ENCODE results near the gene DBI. TPM values are rescaled to one million over a fixed set of nuclear protein-coding genes. Genes with fewer than 3 reads are reported as not detected.

Gene DBI
- total and polyA plus RNA-seq, 2 donors from 2014 or later = 135 to 1,066 TPM

GRCh38 chr2:119327431-119327830, 39.3 kb upstream of the DBI start:
- Histone ChIP-seq H3K27me3 (ENCODE audit: control insufficient read depth, insufficient read depth, low read length) (no peaks in the 10 kb centered on the region), H3K4me3 (ENCODE audit: low read length in 3 of 3) (no peak overlapping the region), H3K9me3 (ENCODE audit: control insufficient read depth in 2 of 3, insufficient read depth in 1 of 3, low read length in 3 of 3) (no peaks in the 10 kb centered on the region), H3K36me3 (ENCODE audit: control insufficient read depth in 2 of 3, insufficient read depth in 3 of 3, low read length in 3 of 3) (no peaks in the 10 kb centered on the region), H3K27ac (ENCODE audit: low read depth in 2 of 2, low read length in 2 of 2) (no peak overlapping the region), H3K4me1 (ENCODE audit: control insufficient read depth in 2 of 3, insufficient read depth in 2 of 3, low read depth in 1 of 3, low read length in 3 of 3) (no peaks in the 10 kb centered on the region), H3K9ac (ENCODE audit: low read length in 3 of 3) (no peak overlapping the region)
- no peak for TF ChIP-seq CTCF (IDR thresholded peaks at IDR 0.05; ENCODE audit: borderline replicate concordance, extremely low read depth, insufficient read depth)
- no peak for DNase-seq
- intact Hi-C loops (cut with DNase I) = no loop called here
- no peak for FAIRE-seq

GRCh38 chr2:119332953-119333352, 33.8 kb upstream of the DBI start:
- no peak for TF ChIP-seq CTCF (IDR thresholded peaks at IDR 0.05; ENCODE audit: borderline replicate concordance, extremely low read depth, insufficient read depth)
- Histone ChIP-seq H3K4me3 (ENCODE audit: low read length in 3 of 3) (no peak overlapping the region), H3K27ac (ENCODE audit: low read depth in 2 of 2, low read length in 2 of 2) (no peak overlapping the region), H3K36me3 (ENCODE audit: control insufficient read depth in 2 of 3, insufficient read depth in 3 of 3, low read length in 3 of 3) (no peaks in the 10 kb centered on the region), H3K4me1 (ENCODE audit: control insufficient read depth in 2 of 3, insufficient read depth in 2 of 3, low read depth in 1 of 3, low read length in 3 of 3) (no peaks in the 10 kb centered on the region), H3K9ac (ENCODE audit: low read length in 3 of 3) (no peak overlapping the region), H3K9me3 (ENCODE audit: control insufficient read depth in 2 of 3, insufficient read depth in 1 of 3, low read length in 3 of 3) (no peaks in the 10 kb centered on the region), H3K27me3 (ENCODE audit: control insufficient read depth, insufficient read depth, low read length) (no peaks in the 10 kb centered on the region)
- no peak for FAIRE-seq
- DNase-seq = no peak
- intact Hi-C loops (cut with DNase I) = no loop called here

- intact Hi-C loops (cut with DNase I) = no loop called here
- H3K4me1 ChIP-seq (ENCODE audit: control insufficient read depth in 2 of 3, insufficient read depth in 2 of 3, low read depth in 1 of 3, low read length in 3 of 3) = no peaks in the 10 kb centered on the region
- H3K27me3 ChIP-seq (ENCODE audit: control insufficient read depth, insufficient read depth, low read length) = no peaks in the 10 kb centered on the region
- no peaks in the 10 kb centered on the region for H3K9me3 ChIP-seq (ENCODE audit: control insufficient read depth in 2 of 3, insufficient read depth in 1 of 3, low read length in 3 of 3)
- no peak overlapping the region for H3K9ac ChIP-seq (ENCODE audit: low read length in 3 of 3)
- DNase-seq = no peak
- H3K4me3 ChIP-seq (ENCODE audit: low read length in 3 of 3) = no peak overlapping the region
- no peak for FAIRE-seq
- TF ChIP-seq CTCF (IDR thresholded peaks at IDR 0.05; ENCODE audit: borderline replicate concordance, extremely low read depth, insufficient read depth) = no peak
- no peak overlapping the region for H3K27ac ChIP-seq (ENCODE audit: low read depth in 2 of 2, low read length in 2 of 2)
- H3K36me3 ChIP-seq (ENCODE audit: control insufficient read depth in 2 of 3, insufficient read depth in 3 of 3, low read length in 3 of 3) = no peaks in the 10 kb centered on the region
These were observed 33.4 kb upstream of the DBI start for GRCh38 chr2:119333360-119333759.

GRCh38 chr2:119333833-119334232, 32.9 kb upstream of the DBI start:
- H3K36me3 ChIP-seq (ENCODE audit: control insufficient read depth in 2 of 3, insufficient read depth in 3 of 3, low read length in 3 of 3) = no peaks in the 10 kb centered on the region
- no peak for DNase-seq
- H3K4me3 ChIP-seq (ENCODE audit: low read length in 3 of 3) = no peak overlapping the region
- no peaks in the 10 kb centered on the region for H3K9me3 ChIP-seq (ENCODE audit: control insufficient read depth in 2 of 3, insufficient read depth in 1 of 3, low read length in 3 of 3)
- intact Hi-C loops (cut with DNase I) = no loop called here
- no peak for FAIRE-seq
- H3K4me1 ChIP-seq (ENCODE audit: control insufficient read depth in 2 of 3, insufficient read depth in 2 of 3, low read depth in 1 of 3, low read length in 3 of 3) = no peaks in the 10 kb centered on the region
- no peak for TF ChIP-seq CTCF (IDR thresholded peaks at IDR 0.05; ENCODE audit: borderline replicate concordance, extremely low read depth, insufficient read depth)
- H3K27ac ChIP-seq (ENCODE audit: low read depth in 2 of 2, low read length in 2 of 2) = no peak overlapping the region
- no peaks in the 10 kb centered on the region for H3K27me3 ChIP-seq (ENCODE audit: control insufficient read depth, insufficient read depth, low read length)
- H3K9ac ChIP-seq (ENCODE audit: low read length in 3 of 3) = no peak overlapping the region

Data from kidney (tissue), 14 donors.